Activated CD4-positive, CD25-positive, alpha-beta regulatory T cell treated with anti-CD3 and anti-CD28 coated beads, Interleukin-2, amount 50 U/mL, for 24 hours (primary cell): ENCODE results near the gene SMS.
"Not testable (repeated sequence)": the region's sequence is repeated elsewhere in the genome, so short reads cannot be mapped to it uniquely, and the experiment has no call there.

Source experiments
- ATAC-seq, 2 donors: fragments of 150-1000 bp; cut with Tn5 transposase; one replicate each; pipeline ENCODE4 v1.10.0; 2021; ENCODE audit warnings: mild to moderate bottlenecking in 1 of 2, moderate library complexity in 1 of 2

SMS gene

GRCh38 chrX:21952624-21953023 is 12.1 kb downstream of the SMS start:
- ATAC-seq = no peak

- ATAC-seq = not testable (repeated sequence)
Observed at GRCh38 chrX:21953195-21953830, 12.8 kb downstream of the SMS start.

GRCh38 chrX:21955403-21956189 is 15.1 kb downstream of the SMS start:
- ATAC-seq = no peak

GRCh38 chrX:21956783-21957182 is 16.3 kb downstream of the SMS start:
- no peak for ATAC-seq

GRCh38 chrX:21958187-21958586 is 17.7 kb downstream of the SMS start:
- ATAC-seq = no peak

GRCh38 chrX:21958916-21959315 is 18.4 kb downstream of the SMS start:
- no peak for ATAC-seq

GRCh38 chrX:21959362-21960051 is 19.0 kb downstream of the SMS start:
- no peak for ATAC-seq

GRCh38 chrX:21960569-21961541 is 20.3 kb downstream of the SMS start:
- no peak for ATAC-seq

GRCh38 chrX:21962361-21962760 is 21.9 kb downstream of the SMS start:
- ATAC-seq = no peak

- no peak for ATAC-seq
Observed at GRCh38 chrX:21963269-21963668, 22.8 kb downstream of the SMS start.

- no peak for ATAC-seq
Observed at GRCh38 chrX:21963731-21964405, 23.4 kb downstream of the SMS start.

GRCh38 chrX:21966866-21967265 is 26.4 kb downstream of the SMS start:
- no peak for ATAC-seq

GRCh38 chrX:21968333-21968732 is 27.8 kb downstream of the SMS start:
- ATAC-seq = no peak

GRCh38 chrX:21970326-21970725 is 29.8 kb downstream of the SMS start:
- no peak for ATAC-seq

- ATAC-seq = no peak
Observed at GRCh38 chrX:21972046-21972445, 31.5 kb downstream of the SMS start.

GRCh38 chrX:21972721-21973120 is 32.2 kb downstream of the SMS start:
- peak; percentile 65 to 70 for ATAC-seq

- no peak for ATAC-seq
Observed at GRCh38 chrX:21973321-21974010, 33.0 kb downstream of the SMS start.

- peak; percentile 53 for ATAC-seq
Observed at GRCh38 chrX:21974011-21974385, 33.5 kb downstream of the SMS start.

- no peak for ATAC-seq
Observed at GRCh38 chrX:21975242-21975641, 34.7 kb downstream of the SMS start.

GRCh38 chrX:21975812-21976211 is 35.3 kb downstream of the SMS start:
- ATAC-seq = no peak

GRCh38 chrX:21978346-21978745 is 37.8 kb downstream of the SMS start:
- no peak for ATAC-seq
